Measurements from ENCODE around the gene PRRX2.
"Not testable (repeated sequence)": the region's sequence is repeated elsewhere in the genome, so short reads cannot be mapped to it uniquely, and the experiment has no call there.

PRRX2 gene

DNA sequence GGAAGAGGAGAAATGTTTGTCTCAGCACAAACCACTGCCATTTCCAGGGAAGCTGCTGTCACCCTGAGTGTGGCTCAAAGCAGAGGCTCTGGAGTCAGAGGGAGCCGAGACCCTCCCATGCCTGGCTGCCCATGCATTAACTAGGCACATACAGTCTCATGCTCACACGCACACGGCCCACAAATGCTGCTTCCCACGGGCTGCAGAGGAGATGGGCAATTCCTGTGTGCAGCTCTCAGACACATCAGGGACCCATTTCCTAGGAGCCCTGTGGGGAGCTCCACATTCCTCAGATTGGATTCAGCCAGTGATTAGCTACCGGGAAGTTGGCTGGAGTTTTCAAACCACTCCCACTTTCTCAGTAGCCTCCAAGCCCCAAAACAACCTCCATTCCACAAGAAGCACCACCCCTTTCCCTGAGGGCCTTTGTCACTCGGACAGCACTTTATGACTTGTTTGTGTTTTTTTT lies 96.5 kb downstream of the PRRX2 start:
- DNase-seq: no peak

DNA sequence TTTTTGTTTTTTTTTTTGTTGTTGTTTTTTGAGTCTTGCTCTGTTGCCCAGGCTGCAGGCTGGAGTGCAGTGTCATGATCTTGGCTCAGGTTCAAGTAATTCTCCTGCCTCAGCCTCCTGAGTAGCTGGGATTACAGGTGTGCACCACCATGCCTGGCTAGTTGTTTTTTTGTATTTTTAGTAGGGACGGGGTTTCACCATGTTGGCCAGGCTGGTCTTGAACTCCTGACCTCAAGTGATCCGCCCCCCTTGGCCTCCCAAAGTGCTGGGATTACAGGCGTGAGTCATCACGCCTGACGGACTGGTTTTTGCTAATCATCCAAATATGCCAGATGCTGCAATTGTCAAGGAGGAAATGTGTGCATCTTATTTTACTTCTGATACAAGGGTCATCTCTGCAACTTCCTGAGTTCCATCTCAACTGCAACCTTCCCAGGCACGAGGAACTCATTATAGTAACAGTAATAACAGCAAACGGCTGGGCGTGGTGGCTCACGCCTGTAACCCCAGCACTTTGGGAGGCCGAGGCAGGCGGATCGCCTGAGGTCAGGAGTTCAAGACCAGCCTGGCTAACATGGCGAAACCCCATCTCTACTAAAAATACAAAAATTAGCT lies 97.0 kb downstream of the PRRX2 start:
- not testable (repeated sequence) for DNase-seq

DNA sequence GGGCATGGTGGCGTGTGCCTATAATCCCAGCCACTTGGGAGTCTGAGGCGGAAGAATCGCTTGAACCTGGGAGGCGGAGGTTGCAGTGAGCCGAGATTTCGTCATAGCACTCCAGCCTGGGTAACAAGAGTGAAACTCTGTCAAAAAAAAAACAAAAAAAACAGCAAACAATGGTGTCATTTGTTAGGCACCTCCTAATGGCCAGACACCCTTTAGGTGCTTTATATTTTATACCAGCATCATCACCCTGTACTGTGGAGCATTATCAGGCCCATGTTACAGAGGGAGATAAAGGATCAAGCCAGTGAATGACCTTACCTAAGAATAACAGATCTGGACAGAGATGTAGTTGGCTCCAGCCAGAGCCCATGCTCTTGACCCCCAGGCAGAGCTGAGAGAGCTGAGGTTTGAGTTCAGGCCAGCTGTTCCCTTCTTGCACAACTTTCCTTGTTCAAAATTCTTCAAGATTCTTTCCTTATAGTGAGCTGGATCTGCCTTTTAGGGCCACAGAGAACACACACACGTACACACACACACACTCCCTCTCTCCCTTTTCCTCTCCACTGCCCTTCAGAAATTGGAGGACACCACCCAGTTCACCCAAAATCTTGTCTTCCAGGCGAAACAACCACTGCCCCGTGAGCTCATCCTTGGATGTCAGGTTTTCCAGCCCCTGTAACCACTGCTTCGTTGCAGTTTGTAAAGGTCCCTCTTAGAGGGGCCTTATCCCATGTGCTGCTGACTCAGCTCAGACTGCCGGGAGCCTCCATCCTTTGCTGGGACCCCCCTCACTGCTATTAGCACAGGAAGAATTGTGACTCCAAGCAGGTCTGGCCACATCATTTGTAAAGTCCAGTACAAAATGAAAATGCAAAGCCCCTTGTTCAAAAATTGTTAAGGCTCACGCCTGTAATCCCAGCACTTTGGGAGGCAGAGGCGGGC lies 97.8 kb downstream of the PRRX2 start:
- DNase-seq: no peak

- DNase-seq: no peak
Observed at GRCh38 chr9:129765764-129766317, 100.4 kb downstream of the PRRX2 start.

- no peak for DNase-seq
Observed at GRCh38 chr9:129768486-129768885, 103.0 kb downstream of the PRRX2 start.

- no peak for DNase-seq
Observed at GRCh38 chr9:129769669-129770068, 104.2 kb downstream of the PRRX2 start.

- no peak for DNase-seq
Observed at GRCh38 chr9:129770741-129771140, 105.3 kb downstream of the PRRX2 start.
